Tibial nerve (tissue), 4 donors: ENCODE results near the gene CDNF. TPM values are rescaled to one million over a fixed set of nuclear protein-coding genes. Genes with fewer than 3 reads are reported as not detected.

Experiments used
- DNase-seq, 2 donors: peaks; one replicate each; pipeline ENCODE4 v3.0.0-alpha.2; 2019; ENCODE audit warnings: low spot score in 2 of 2
- H3K27ac ChIP-seq, 4 donors: fragments of 200-600 bp; sonication (generic) in 3 of 4; one replicate each; pipeline ENCODE4 v1.5.1; 2017 to 2019; ENCODE audit warnings: mild to moderate bottlenecking in 1 of 4
- H3K27me3 ChIP-seq, 2 donors: fragments of 200-600 bp; sonication (generic) in 1 of 2; one replicate each; pipeline versions ENCODE4 v1.5.1 to v1.6.0; 2017 to 2019
- H3K36me3 ChIP-seq, 3 donors: fragments of 200-600 bp; sonication (generic); one replicate each; pipeline ENCODE4 v1.5.1; 2018 to 2019
- H3K4me1 ChIP-seq, 4 donors: fragments of 200-600 bp; sonication (generic) in 3 of 4; one replicate each; pipeline ENCODE4 v1.5.1; 2017 to 2019
- H3K4me3 ChIP-seq, 4 donors: fragments of 200-600 bp; sonication (generic) in 3 of 4; one replicate each; pipeline ENCODE4 v1.5.1; 2017 to 2019; ENCODE audit warnings: mild to moderate bottlenecking in 1 of 4, moderate library complexity in 1 of 4
- H3K9me3 ChIP-seq, 4 donors: fragments of 200-600 bp; sonication (generic) in 3 of 4; one replicate each; pipeline ENCODE4 v1.5.1; 2017 to 2019
- EP300 ChIP-seq, 2 donors: sonication (generic); formaldehyde crosslinking; IDR thresholded peaks; one replicate each; pipeline ENCODE4 v1.6.1; 2017; ENCODE audit warnings: antibody characterized with exemption in 2 of 2, mild to moderate bottlenecking in 1 of 2
- POLR2A ChIP-seq, 2 donors: fragments of 450-650 bp; IDR thresholded peaks; one replicate each; pipeline ENCODE4 v1.6.1; 2017; ENCODE audit warnings: antibody characterized with exemption in 2 of 2, mild to moderate bottlenecking in 2 of 2, moderate library complexity in 2 of 2
- WGBS, 2 donors: methylation state at CpG; one replicate each; pipeline ENCODE4 v1.1.5; 2018; 5-methylcytosine and 5-hydroxymethylcytosine counted together
- total RNA-seq, 4 donors: library from RNA; depleted of rRNA; stranded (reverse); fragments of >200 nt; gene quantifications; one replicate each; pipeline ENCODE4 v1.1.0, GENCODE V29; 2016
- TF ChIP-seq, protein P1 (sequence below), 5 experiments: fragments of 200-600 bp in 3 of 5; fragments of 450-650 bp in 2 of 5; sonication (generic) in 3 of 5; IDR thresholded peaks; one replicate each; pipeline ENCODE4 v1.5.1; 2016 to 2019; ENCODE audit warnings: antibody characterized with exemption in 5 of 5, mild to moderate bottlenecking in 3 of 5, moderate library complexity in 2 of 5

Gene CDNF
- total RNA-seq, result 1 to 10 TPM in 3 of 4 donors, not detected in 1; 1.2 to 5.0 (median 4.6) TPM

GRCh38 chr10:14837757-14838581, at the start of gene CDNF, which contains the start of the genes HSPA14 and MSANTD7:
TSS of gene CDNF (minus strand) at chr10:14838037. CDS start at chr10:14837946, 91 bp downstream.
TSS of gene HSPA14 (plus strand) at chr10:14838306. CDS start at chr10:14838403, 97 bp downstream.
TSS of gene MSANTD7 (plus strand) at chr10:14838306. CDS start at chr10:14842285, 3,979 bp downstream.
- peak; percentile 96 to 97 for DNase-seq
- peaks cover 0 to 26% (median 13%) of the 10 kb centered on the region in 3 donors for H3K36me3 ChIP-seq
- peak within 1 kb of the TSS; percentile 78 to 97 (median 96) for H3K27ac ChIP-seq
- H3K4me1 ChIP-seq, result peaks cover 3 to 23% (median 10%) of the 10 kb centered on the region in 4 donors
- H3K9me3 ChIP-seq, result no peaks in the 10 kb centered on the region
- WGBS, 2 donors, result 0 to 1% methylated on average over 41 to 53 of the region's 72 CpGs
- TF ChIP-seq POLR2A (IDR thresholded peaks at IDR 0.05) (peak; percentile 43 to 78), EP300 (IDR thresholded peaks at IDR 0.05) (peak; percentile 89 to 97)
- TF ChIP-seq, protein P1, sequence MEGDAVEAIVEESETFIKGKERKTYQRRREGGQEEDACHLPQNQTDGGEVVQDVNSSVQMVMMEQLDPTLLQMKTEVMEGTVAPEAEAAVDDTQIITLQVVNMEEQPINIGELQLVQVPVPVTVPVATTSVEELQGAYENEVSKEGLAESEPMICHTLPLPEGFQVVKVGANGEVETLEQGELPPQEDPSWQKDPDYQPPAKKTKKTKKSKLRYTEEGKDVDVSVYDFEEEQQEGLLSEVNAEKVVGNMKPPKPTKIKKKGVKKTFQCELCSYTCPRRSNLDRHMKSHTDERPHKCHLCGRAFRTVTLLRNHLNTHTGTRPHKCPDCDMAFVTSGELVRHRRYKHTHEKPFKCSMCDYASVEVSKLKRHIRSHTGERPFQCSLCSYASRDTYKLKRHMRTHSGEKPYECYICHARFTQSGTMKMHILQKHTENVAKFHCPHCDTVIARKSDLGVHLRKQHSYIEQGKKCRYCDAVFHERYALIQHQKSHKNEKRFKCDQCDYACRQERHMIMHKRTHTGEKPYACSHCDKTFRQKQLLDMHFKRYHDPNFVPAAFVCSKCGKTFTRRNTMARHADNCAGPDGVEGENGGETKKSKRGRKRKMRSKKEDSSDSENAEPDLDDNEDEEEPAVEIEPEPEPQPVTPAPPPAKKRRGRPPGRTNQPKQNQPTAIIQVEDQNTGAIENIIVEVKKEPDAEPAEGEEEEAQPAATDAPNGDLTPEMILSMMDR (IDR thresholded peaks at IDR 0.05), result peak in 2 of 5 experiments; percentile 26 to 48
- no peaks in the 10 kb centered on the region for H3K27me3 ChIP-seq
- peak within 1 kb of the TSS; percentile 75 to 93 (median 86) for H3K4me3 ChIP-seq

DNA sequence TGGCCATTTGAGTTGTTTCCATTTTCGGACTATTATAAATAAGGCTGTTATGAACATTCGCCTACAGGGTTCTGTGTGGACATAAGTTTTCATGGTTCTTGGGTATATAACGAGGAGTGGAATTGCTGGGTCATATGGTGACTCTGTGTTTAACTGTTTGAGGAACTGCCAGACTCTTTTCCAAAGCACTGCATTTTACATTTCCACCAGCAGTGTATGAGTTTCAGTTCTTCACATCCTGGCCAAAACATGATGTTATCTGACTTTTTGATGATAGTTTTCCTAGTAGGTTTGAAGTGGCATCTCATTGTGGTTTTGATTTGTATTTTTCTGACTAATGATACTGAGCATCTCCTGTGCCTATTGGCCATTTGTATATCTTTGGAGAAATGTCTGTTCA, 46.2 kb upstream of the CDNF start:
- no peak for DNase-seq
- Histone ChIP-seq H3K27me3 (no peaks in the 10 kb centered on the region), H3K4me3 (no peak overlapping the region), H3K4me1 (peaks cover 0 to 11% (median 3%) of the 10 kb centered on the region in 4 donors), H3K36me3 (no peaks in the 10 kb centered on the region), H3K27ac (no peak overlapping the region), H3K9me3 (no peaks in the 10 kb centered on the region)
- whole genome bisulfite sequencing, 2 donors, result 81 to 86% methylated on average over 3 of the region's 3 CpGs
- TF ChIP-seq EP300 (IDR thresholded peaks at IDR 0.05) (no peak), POLR2A (IDR thresholded peaks at IDR 0.05) (no peak)
- TF ChIP-seq, protein P1 (IDR thresholded peaks at IDR 0.05), result no peak

DNA sequence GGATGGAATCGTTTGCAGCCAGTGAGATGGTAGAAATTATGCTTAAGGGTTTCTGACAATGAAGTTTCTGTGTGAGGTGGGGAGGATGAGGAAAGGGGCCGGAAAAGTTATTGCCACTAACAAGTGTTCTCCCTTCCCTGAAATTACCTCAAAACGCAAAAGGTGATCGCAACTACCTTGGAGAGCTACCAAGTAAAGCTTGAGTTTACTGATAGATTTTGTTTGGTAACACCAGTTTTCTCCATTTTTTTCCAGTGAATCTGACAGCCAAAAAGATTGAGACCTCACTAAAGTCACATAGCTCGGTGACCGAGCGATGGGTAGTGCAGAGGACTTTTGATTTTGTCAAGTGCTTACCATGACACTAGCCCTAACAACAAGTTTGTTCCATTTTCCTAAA, 42.4 kb upstream of the CDNF start:
- no peaks in the 10 kb centered on the region for H3K9me3 ChIP-seq
- peaks cover 0 to 28% (median 5%) of the 10 kb centered on the region in 4 donors for H3K4me1 ChIP-seq
- DNase-seq, result no peak
- no peaks in the 10 kb centered on the region for H3K36me3 ChIP-seq
- no peaks in the 10 kb centered on the region for H3K27me3 ChIP-seq
- TF ChIP-seq POLR2A (IDR thresholded peaks at IDR 0.05) (no peak), EP300 (IDR thresholded peaks at IDR 0.05) (no peak)
- TF ChIP-seq, protein P1 (IDR thresholded peaks at IDR 0.05), result no peak
- no peak overlapping the region for H3K4me3 ChIP-seq
- no peak overlapping the region for H3K27ac ChIP-seq
- WGBS, 2 donors, result 53 to 59% methylated on average over 7 of the region's 7 CpGs

DNA sequence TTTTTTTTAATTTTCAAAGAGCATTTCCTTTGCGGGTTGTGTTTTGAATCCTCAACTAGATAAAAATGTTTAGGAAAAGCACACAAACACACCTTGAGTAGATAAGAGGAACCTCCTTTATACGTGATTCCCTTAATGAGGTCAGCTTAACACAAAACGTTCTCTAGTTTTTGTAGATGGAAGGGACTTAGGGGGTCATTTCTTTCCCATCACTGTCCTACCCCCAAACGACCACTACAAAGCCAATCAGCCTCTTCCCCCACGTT, 42.0 kb upstream of the CDNF start:
- Histone ChIP-seq H3K4me1 (peaks cover 0 to 28% (median 5%) of the 10 kb centered on the region in 4 donors), H3K27ac (no peak overlapping the region), H3K27me3 (no peaks in the 10 kb centered on the region), H3K4me3 (peak overlapping the region in 2 of 4 donors; percentile 62 to 98), H3K9me3 (no peaks in the 10 kb centered on the region), H3K36me3 (no peaks in the 10 kb centered on the region)
- 4% methylated on average over 5 of the region's 5 CpGs for WGBS, 2 donors
- DNase-seq, result no peak
- no peak for TF ChIP-seq EP300 (IDR thresholded peaks at IDR 0.05)
- TF ChIP-seq, protein P1 (IDR thresholded peaks at IDR 0.05), result no peak
- TF ChIP-seq POLR2A (IDR thresholded peaks at IDR 0.05), result no peak
